Smooth muscle cell (in vitro differentiated cells): ENCODE results near the gene CASP2. TPM values are rescaled to one million over a fixed set of nuclear protein-coding genes. Genes with fewer than 3 reads are reported as not detected.

Experiments used
- DNase-seq: peaks from one replicate; lab custom pipeline; 2025; ENCODE audit not compliant: unreplicated experiment; lab: John Stamatoyannopoulos, UW
- H2AFZ ChIP-seq: fragments of 200-600 bp; sonication (generic); 2 replicates; pipeline ENCODE4 v1.6.0; 2016; ENCODE audit warnings: antibody characterized with exemption, low read depth, mild to moderate bottlenecking
- H3F3A ChIP-seq: fragments of 200-600 bp; sonication (generic); 2 replicates; pipeline ENCODE4 v1.6.0; 2017; ENCODE audit warnings: antibody characterized with exemption, low read depth
- H3K27ac ChIP-seq: fragments of 200-600 bp; sonication (generic); 2 replicates; pipeline ENCODE4 v1.5.1; 2016; ENCODE audit warnings: low read depth, mild to moderate bottlenecking
- H3K27me3 ChIP-seq: fragments of 200-600 bp; sonication (generic); 2 replicates; pipeline ENCODE4 v1.6.1; 2016; ENCODE audit warnings: low read depth, mild to moderate bottlenecking
- H3K36me3 ChIP-seq: fragments of 200-600 bp; sonication (generic); 2 replicates; pipeline ENCODE4 v1.5.1; 2016; ENCODE audit warnings: low read depth
- H3K4me1 ChIP-seq: fragments of 200-600 bp; sonication (generic); 2 replicates; pipeline ENCODE4 v1.5.1; 2016; ENCODE audit warnings: low read depth
- H3K4me2 ChIP-seq: fragments of 200-600 bp; sonication (generic); 2 replicates; pipeline ENCODE4 v1.6.0; 2016; ENCODE audit warnings: mild to moderate bottlenecking
- H3K4me3 ChIP-seq: fragments of 200-600 bp; sonication (generic); 2 replicates; pipeline ENCODE4 v1.5.1; 2016; ENCODE audit warnings: mild to moderate bottlenecking
- H3K79me2 ChIP-seq: fragments of 200-600 bp; sonication (generic); 2 replicates; pipeline ENCODE4 v1.6.0; 2016; ENCODE audit warnings: low read depth, mild to moderate bottlenecking
- H3K9ac ChIP-seq: fragments of 200-600 bp; sonication (generic); 2 replicates; pipeline ENCODE4 v1.6.0; 2016; ENCODE audit warnings: low read depth
- H3K9me3 ChIP-seq: fragments of 200-600 bp; sonication (generic); replicated peaks from 2 replicates; pipeline ENCODE4 v1.5.1; 2016; ENCODE audit warnings: low read depth
- H4K20me1 ChIP-seq: fragments of 200-600 bp; sonication (generic); 2 replicates; pipeline ENCODE4 v1.6.0; 2016; ENCODE audit warnings: low read depth
- CTCF ChIP-seq: fragments of 200-600 bp; sonication (generic); IDR thresholded peaks from 2 replicates; pipeline ENCODE4 v1.5.1; 2017; ENCODE audit warnings: borderline replicate concordance, mild to moderate bottlenecking, antibody characterized with exemption; ENCODE audit not compliant: insufficient read depth, poor library complexity, severe bottlenecking
- WGBS: methylation state at CpG from one replicate; pipeline ENCODE4 v1.1.7; 2016; ENCODE audit warnings: low lambda C conversion rate; 5-methylcytosine and 5-hydroxymethylcytosine counted together
- polyA plus RNA-seq: library from polyadenylated mRNA; unstranded; fragments of >200 nt; fragmentation: Nextera tagmentation; extraction: Ambion mirVana; gene quantifications from 2 replicates; pipeline ENCODE4 v1.2.1, GENCODE V29; 2016
- total RNA-seq: library from RNA; depleted of rRNA; stranded (reverse); fragments of >200 nt; gene quantifications from 2 replicates; pipeline ENCODE4 v1.2.3, GENCODE V29; 2014

CASP2 gene
- total and polyA plus RNA-seq, 2 experiments from 2014 or later: 8.1 to 22.0 TPM

GRCh38 chr7:143256932-143257331 is 31.2 kb upstream of the CASP2 start:
- H3K9me3 ChIP-seq: no peaks in the 10 kb centered on the region
- no peak overlapping the region for H3K4me3 ChIP-seq
- no peaks in the 10 kb centered on the region for H4K20me1 ChIP-seq
- no peak for DNase-seq
- no peaks in the 10 kb centered on the region for H3K36me3 ChIP-seq
- WGBS: 87% methylated on average over 4 of the region's 4 CpGs
- no peaks in the 10 kb centered on the region for H3K4me1 ChIP-seq
- H2AFZ ChIP-seq: no peak overlapping the region
- H3F3A ChIP-seq: no peaks in the 10 kb centered on the region
- H3K27ac ChIP-seq: no peak overlapping the region
- H3K79me2 ChIP-seq: no peaks in the 10 kb centered on the region
- TF ChIP-seq CTCF: no peak
- H3K4me2 ChIP-seq: no peak overlapping the region
- no peak overlapping the region for H3K9ac ChIP-seq
- H3K27me3 ChIP-seq: no peaks in the 10 kb centered on the region

- H3K9me3 ChIP-seq: no peaks in the 10 kb centered on the region
- WGBS: 48% methylated on average over 5 of the region's 5 CpGs
- TF ChIP-seq CTCF: no peak
- no peaks in the 10 kb centered on the region for H3K36me3 ChIP-seq
- no peak for DNase-seq
- no peaks in the 10 kb centered on the region for H3F3A ChIP-seq
- H3K27ac ChIP-seq: no peak overlapping the region
- no peaks in the 10 kb centered on the region for H3K4me1 ChIP-seq
- no peak overlapping the region for H3K9ac ChIP-seq
- no peaks in the 10 kb centered on the region for H4K20me1 ChIP-seq
- no peaks in the 10 kb centered on the region for H3K27me3 ChIP-seq
- H3K4me2 ChIP-seq: no peak overlapping the region
- H2AFZ ChIP-seq: no peak overlapping the region
- H3K4me3 ChIP-seq: no peak overlapping the region
- no peaks in the 10 kb centered on the region for H3K79me2 ChIP-seq
Measured at GRCh38 chr7:143257501-143257900, 30.6 kb upstream of the CASP2 start.

GRCh38 chr7:143258831-143259230 is 29.3 kb upstream of the CASP2 start:
- Histone ChIP-seq H4K20me1 (no peaks in the 10 kb centered on the region), H3F3A (no peaks in the 10 kb centered on the region), H2AFZ (no peak overlapping the region), H3K4me3 (no peak overlapping the region), H3K9ac (no peak overlapping the region), H3K4me1 (no peaks in the 10 kb centered on the region), H3K27me3 (no peaks in the 10 kb centered on the region), H3K36me3 (no peaks in the 10 kb centered on the region), H3K79me2 (no peaks in the 10 kb centered on the region), H3K27ac (no peak overlapping the region), H3K9me3 (no peaks in the 10 kb centered on the region), H3K4me2 (no peak overlapping the region)
- WGBS: 76% methylated on average over 2 of the region's 2 CpGs
- no peak for TF ChIP-seq CTCF
- DNase-seq: no peak

GRCh38 chr7:143259765-143260164 is 28.4 kb upstream of the CASP2 start:
- Histone ChIP-seq H3K4me2 (no peak overlapping the region), H2AFZ (no peak overlapping the region), H3K36me3 (no peaks in the 10 kb centered on the region), H3K4me3 (no peak overlapping the region), H3K9ac (no peak overlapping the region), H3K27me3 (no peaks in the 10 kb centered on the region), H4K20me1 (no peaks in the 10 kb centered on the region), H3K27ac (no peak overlapping the region), H3K79me2 (peaks cover 4% of the 10 kb centered on the region), H3K4me1 (no peaks in the 10 kb centered on the region), H3F3A (no peaks in the 10 kb centered on the region), H3K9me3 (no peaks in the 10 kb centered on the region)
- TF ChIP-seq CTCF: no peak
- no peak for DNase-seq
- 98% methylated on average over 2 of the region's 2 CpGs for whole genome bisulfite sequencing
